Measurements from ENCODE around the gene RPS6KB2. TPM values are rescaled to one million over a fixed set of nuclear protein-coding genes. Genes with fewer than 3 reads are reported as not detected.

The RPS6KB2 gene
- total RNA-seq, 1 donor, result 36.9 TPM

DNA sequence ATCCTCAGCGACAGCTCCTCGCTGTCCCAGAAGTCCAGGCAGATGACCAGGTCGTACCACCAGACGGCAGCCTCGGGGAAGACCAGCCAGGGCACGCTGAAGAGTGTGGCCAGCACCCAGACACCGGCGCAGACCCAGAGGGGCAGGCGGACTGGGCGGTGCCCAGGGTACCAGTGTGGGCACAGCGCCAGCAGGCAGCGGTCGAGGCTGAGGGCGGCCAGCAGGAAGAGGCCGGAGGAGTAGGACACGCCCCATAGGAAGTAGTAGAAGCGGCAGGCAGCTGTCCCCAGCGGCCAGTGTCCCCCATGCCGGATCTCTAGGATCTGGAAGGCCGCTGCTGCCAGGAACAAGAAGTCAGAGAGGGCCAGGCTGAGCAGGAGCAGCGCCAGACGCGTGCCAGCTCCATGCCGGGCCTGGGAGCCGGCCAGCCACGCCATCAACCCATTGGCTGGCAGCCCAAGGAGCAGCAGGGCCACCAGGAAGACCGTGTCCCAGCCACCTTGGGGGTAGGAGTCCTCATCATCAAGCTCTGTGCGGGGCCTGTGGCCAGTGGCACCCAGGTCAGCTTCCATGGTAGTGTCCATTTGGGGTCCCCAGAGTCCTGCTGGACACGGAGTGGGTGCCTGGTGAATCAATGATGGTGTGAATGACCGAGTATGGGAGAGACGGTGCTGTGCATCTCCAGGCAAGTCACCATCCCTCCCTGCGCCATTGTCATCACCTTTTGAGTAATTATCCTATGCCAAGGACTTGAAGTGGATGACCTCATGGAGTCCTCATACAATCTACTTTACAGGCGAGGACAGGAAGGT lies 24.1 kb downstream of the RPS6KB2 start, which contains the start of gene GPR152:
Gene GPR152, minus strand, starts transcription at position 589 of the 812 bp plus-strand sequence. Its CDS starts 5 bp downstream, at position 584.
- peak; percentile 80 for DNase-seq (ENCODE audit: insufficient read length, low spot score, missing footprints)
- Histone ChIP-seq H4K20me1 (ENCODE audit: insufficient read depth, low read length) (no peaks in the 10 kb centered on the region), H2AFZ (ENCODE audit: low read length) (no peak within 1 kb of the TSS), H3K36me3 (ENCODE audit: insufficient read depth, low read length) (no peaks in the 10 kb centered on the region), H3K4me1 (ENCODE audit: insufficient read depth, low read length) (no peaks in the 10 kb centered on the region), H3K27ac (ENCODE audit: low read depth, low read length) (no peak within 1 kb of the TSS), H3K9me3 (ENCODE audit: low read depth, low read length) (no peaks in the 10 kb centered on the region), H3K79me2 (ENCODE audit: insufficient read depth, low read length) (no peaks in the 10 kb centered on the region), H3K4me3 (ENCODE audit: insufficient read depth, low read length) (no peak within 1 kb of the TSS), H3K4me2 (ENCODE audit: insufficient read depth, low read length) (no peak within 1 kb of the TSS), H3K27me3 (ENCODE audit: insufficient read depth, low read length) (peaks cover 3% of the 10 kb centered on the region)
- TF ChIP-seq, protein P1, sequence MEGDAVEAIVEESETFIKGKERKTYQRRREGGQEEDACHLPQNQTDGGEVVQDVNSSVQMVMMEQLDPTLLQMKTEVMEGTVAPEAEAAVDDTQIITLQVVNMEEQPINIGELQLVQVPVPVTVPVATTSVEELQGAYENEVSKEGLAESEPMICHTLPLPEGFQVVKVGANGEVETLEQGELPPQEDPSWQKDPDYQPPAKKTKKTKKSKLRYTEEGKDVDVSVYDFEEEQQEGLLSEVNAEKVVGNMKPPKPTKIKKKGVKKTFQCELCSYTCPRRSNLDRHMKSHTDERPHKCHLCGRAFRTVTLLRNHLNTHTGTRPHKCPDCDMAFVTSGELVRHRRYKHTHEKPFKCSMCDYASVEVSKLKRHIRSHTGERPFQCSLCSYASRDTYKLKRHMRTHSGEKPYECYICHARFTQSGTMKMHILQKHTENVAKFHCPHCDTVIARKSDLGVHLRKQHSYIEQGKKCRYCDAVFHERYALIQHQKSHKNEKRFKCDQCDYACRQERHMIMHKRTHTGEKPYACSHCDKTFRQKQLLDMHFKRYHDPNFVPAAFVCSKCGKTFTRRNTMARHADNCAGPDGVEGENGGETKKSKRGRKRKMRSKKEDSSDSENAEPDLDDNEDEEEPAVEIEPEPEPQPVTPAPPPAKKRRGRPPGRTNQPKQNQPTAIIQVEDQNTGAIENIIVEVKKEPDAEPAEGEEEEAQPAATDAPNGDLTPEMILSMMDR (IDR thresholded peaks at IDR 0.05; ENCODE audit: extremely low read depth, low read depth, low read length), result no peak

DNA sequence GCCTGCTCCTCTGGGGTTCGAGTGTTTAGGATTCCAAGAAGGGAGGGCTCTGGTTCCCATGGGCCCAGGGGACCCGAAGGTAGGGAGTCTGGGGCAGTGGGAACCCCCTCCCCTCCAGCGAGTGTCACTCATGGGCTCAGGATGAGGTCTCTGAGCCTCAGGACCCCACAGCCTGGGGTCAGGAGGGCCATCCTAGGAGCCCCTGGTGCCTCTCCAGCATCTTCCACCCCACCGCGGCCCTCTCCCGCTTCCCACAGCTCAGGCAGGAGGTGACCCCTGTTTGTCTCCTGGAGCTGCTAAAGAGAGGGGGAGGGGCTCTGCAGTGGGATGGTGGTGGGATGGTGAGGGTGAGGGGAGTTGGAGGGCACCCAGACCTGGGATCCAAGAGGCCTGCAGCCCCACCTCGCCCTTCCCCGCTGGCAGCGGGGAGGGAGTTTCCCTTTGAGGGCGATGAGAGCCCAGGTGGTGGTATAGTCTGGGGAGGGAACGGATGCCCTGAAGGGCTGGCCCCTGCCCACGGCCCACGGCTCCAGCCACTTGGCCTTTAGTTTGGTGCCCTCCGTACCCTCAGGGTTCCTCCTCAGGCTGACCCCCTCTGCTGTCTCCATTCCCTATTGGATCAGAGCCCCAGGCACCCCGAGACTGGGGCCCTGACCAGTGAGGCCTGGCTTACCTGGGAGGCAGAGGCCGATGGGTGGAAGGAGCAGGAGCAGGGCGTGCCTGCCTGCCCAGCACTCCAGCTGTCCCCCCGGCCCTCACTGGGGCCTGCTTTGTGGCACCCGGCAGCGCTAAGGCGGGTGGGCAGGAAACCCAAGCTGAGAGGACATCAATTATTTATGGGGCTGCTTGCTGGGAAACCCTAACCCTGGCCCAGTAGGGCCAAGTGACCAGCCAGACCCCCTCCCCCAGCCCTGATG lies 25.8 kb downstream of the RPS6KB2 start:
- TF ChIP-seq, protein P1 (IDR thresholded peaks at IDR 0.05; ENCODE audit: extremely low read depth, low read depth, low read length), result no peak

DNA sequence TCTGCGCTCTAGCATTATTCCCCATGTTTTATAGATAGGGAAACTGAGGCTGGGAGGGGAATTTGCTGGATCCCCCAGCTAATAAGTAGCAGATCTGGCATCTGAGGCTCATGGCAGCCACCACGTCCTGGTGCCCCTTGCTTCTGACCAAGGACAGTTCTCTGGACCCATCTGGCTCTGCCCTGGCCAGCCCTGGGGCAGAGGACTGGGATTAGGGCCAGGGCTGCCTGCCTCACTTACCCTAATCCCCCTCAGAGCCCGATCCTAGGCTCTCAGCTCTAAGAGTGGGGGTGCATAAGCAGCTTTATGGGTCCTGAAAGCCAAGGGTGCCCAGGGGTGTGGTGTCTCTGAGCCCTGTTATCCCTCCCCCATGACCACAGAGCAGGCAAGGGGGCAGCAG lies 26.8 kb downstream of the RPS6KB2 start, which contains the start of gene CABP4:
Gene CABP4, plus strand, starts transcription at position 301 of the 400 bp plus-strand sequence. Its CDS starts 70 bp downstream, at position 371.
- Histone ChIP-seq H3K4me3 (ENCODE audit: insufficient read depth, low read length) (no peak within 1 kb of the TSS), H2AFZ (ENCODE audit: low read length) (no peak within 1 kb of the TSS), H3K36me3 (ENCODE audit: insufficient read depth, low read length) (no peaks in the 10 kb centered on the region), H3K4me1 (ENCODE audit: insufficient read depth, low read length) (no peaks in the 10 kb centered on the region), H3K4me2 (ENCODE audit: insufficient read depth, low read length) (no peak within 1 kb of the TSS), H3K27me3 (ENCODE audit: insufficient read depth, low read length) (no peaks in the 10 kb centered on the region), H4K20me1 (ENCODE audit: insufficient read depth, low read length) (no peaks in the 10 kb centered on the region), H3K9me3 (ENCODE audit: low read depth, low read length) (no peaks in the 10 kb centered on the region), H3K79me2 (ENCODE audit: insufficient read depth, low read length) (no peaks in the 10 kb centered on the region), H3K27ac (ENCODE audit: low read depth, low read length) (no peak within 1 kb of the TSS)
- TF ChIP-seq, protein P1 (IDR thresholded peaks at IDR 0.05; ENCODE audit: extremely low read depth, low read depth, low read length), result no peak
- peak; percentile 67 for DNase-seq (ENCODE audit: insufficient read length, low spot score, missing footprints)

More for the DNA sequence above, 25.8 kb downstream of the RPS6KB2 start:
- Histone ChIP-seq H3K27me3 (ENCODE audit: insufficient read depth, low read length) (peaks cover 3% of the 10 kb centered on the region), H3K4me2 (ENCODE audit: insufficient read depth, low read length) (no peak overlapping the region), H3K27ac (ENCODE audit: low read depth, low read length) (no peak overlapping the region), H3K4me1 (ENCODE audit: insufficient read depth, low read length) (no peaks in the 10 kb centered on the region), H3K4me3 (ENCODE audit: insufficient read depth, low read length) (no peak overlapping the region), H4K20me1 (ENCODE audit: insufficient read depth, low read length) (no peaks in the 10 kb centered on the region), H3K79me2 (ENCODE audit: insufficient read depth, low read length) (no peaks in the 10 kb centered on the region), H3K36me3 (ENCODE audit: insufficient read depth, low read length) (no peaks in the 10 kb centered on the region), H2AFZ (ENCODE audit: low read length) (no peak overlapping the region), H3K9me3 (ENCODE audit: low read depth, low read length) (no peaks in the 10 kb centered on the region)
- peak; percentile 83 for DNase-seq (ENCODE audit: insufficient read length, low spot score, missing footprints)

Measured in osteoblast (primary cell).